AG04450 (cell line): ENCODE measurements around the gene RPTOR. TPM values are rescaled to one million over a fixed set of nuclear protein-coding genes. Genes with fewer than 3 reads are reported as not detected.

Experiments used
- CTCF ChIA-PET: fragments of 300-600, 350-600 bp; formaldehyde crosslinking; extraction: SDS; loops from one replicate; lab custom pipeline; 2022; ENCODE audit warnings: antibody characterized with exemption, inconsistent platforms; lab: Charles Lee
- POLR2A ChIA-PET: fragments of 350-600 bp; formaldehyde crosslinking; extraction: SDS; loops from one replicate; lab custom pipeline; 2021; ENCODE audit warnings: antibody characterized with exemption, inconsistent platforms; lab: Yijun Ruan, JAX
- DNase-seq: peaks from one replicate; pipeline ENCODE4 v3.0.0-alpha.2; 2011; ENCODE audit warnings: low read depth, low spot score
- H3K27ac ChIP-seq: one replicate; pipeline ENCODE4 v1.5.1; 2012; ENCODE audit warnings: low read depth, low read length, control low read depth
- H3K27me3 ChIP-seq: one replicate; pipeline ENCODE4 v1.6.0; 2012; ENCODE audit warnings: low read length; ENCODE audit not compliant: control insufficient read depth, insufficient read depth
- H3K4me3 ChIP-seq: 2 replicates; pipeline ENCODE4 v1.5.1; 2011; ENCODE audit warnings: mild to moderate bottlenecking, low read depth, low read length, control low read depth
- H3K9me3 ChIP-seq: 2 replicates; pipeline ENCODE4 v1.5.1; 2012; ENCODE audit warnings: low read length; ENCODE audit not compliant: control insufficient read depth, insufficient read depth
- CTCF ChIP-seq: IDR thresholded peaks from 2 replicates; pipeline ENCODE4 v1.5.1; 2011; ENCODE audit warnings: low read depth, low read length, control low read depth, inconsistent platforms
- polyA plus RNA-seq: library from polyadenylated mRNA; depleted of rRNA; stranded (reverse); fragments of >200 nt; gene quantifications from 2 replicates; pipeline ENCODE4 v1.2.3, GENCODE V29; 2011

RPTOR gene
- polyA plus RNA-seq, 1 experiment, result 6.2 TPM

- no peak overlapping the region for H3K27ac ChIP-seq
- no peaks in the 10 kb centered on the region; the same call in 1 of the 2 replicates for H3K9me3 ChIP-seq
- POLR2A ChIA-PET, result interaction anchor here (0.5 kb wide), 1 partner anchor 1946 kb away, joined by 6 read pairs; the partner anchor contains the start of gene FN3KRP
- CTCF ChIA-PET, result no interaction called here
- DNase-seq, result no peak
- TF ChIP-seq CTCF, result no peak
- H3K4me3 ChIP-seq, result no peak overlapping the region
- H3K27me3 ChIP-seq, result no peaks in the 10 kb centered on the region
Observed at GRCh38 chr17:80769936-80770625, 225.4 kb downstream of the RPTOR start.

GRCh38 chr17:80770881-80771611 lies 226.4 kb downstream of the RPTOR start:
- ChIA-PET POLR2A (no interaction called here), CTCF (no interaction called here)
- TF ChIP-seq CTCF, result no peak
- Histone ChIP-seq H3K9me3 (no peaks in the 10 kb centered on the region; the same call in 1 of the 2 replicates), H3K27ac (no peak overlapping the region), H3K4me3 (no peak overlapping the region), H3K27me3 (no peaks in the 10 kb centered on the region)
- no peak for DNase-seq

GRCh38 chr17:80771612-80772005 lies 227.0 kb downstream of the RPTOR start:
- no peak for DNase-seq
- TF ChIP-seq CTCF, result no peak
- Histone ChIP-seq H3K4me3 (no peak overlapping the region), H3K27ac (no peak overlapping the region), H3K9me3 (no peaks in the 10 kb centered on the region; the same call in 1 of the 2 replicates), H3K27me3 (no peaks in the 10 kb centered on the region)
- ChIA-PET CTCF (no interaction called here), POLR2A (no interaction called here)

- H3K27ac ChIP-seq, result peak overlapping the region; percentile 65
- no peaks in the 10 kb centered on the region for H3K27me3 ChIP-seq
- no peak overlapping the region for H3K4me3 ChIP-seq
- no peak for DNase-seq
- ChIA-PET POLR2A (no interaction called here), CTCF (no interaction called here)
- H3K9me3 ChIP-seq, result no peaks in the 10 kb centered on the region; the same call in 1 of the 2 replicates
- no peak for TF ChIP-seq CTCF
Observed at GRCh38 chr17:80772906-80773242, 228.2 kb downstream of the RPTOR start.
